Measurements from ENCODE around the gene IL1RAPL1.
"Not testable (repeated sequence)": the region's sequence is repeated elsewhere in the genome, so short reads cannot be mapped to it uniquely, and the experiment has no call there.

Gene IL1RAPL1

GRCh38 chrX:28628120-28628519 is 40.9 kb downstream of the IL1RAPL1 start:
- DNase-seq (ENCODE audit: low spot score): no peak

GRCh38 chrX:28638775-28639174 is 51.5 kb downstream of the IL1RAPL1 start:
- no peak for DNase-seq (ENCODE audit: low spot score)

- no peak for DNase-seq (ENCODE audit: low spot score)
Measured at GRCh38 chrX:28639451-28639850, 52.2 kb downstream of the IL1RAPL1 start.

- DNase-seq (ENCODE audit: low spot score): no peak
Measured at GRCh38 chrX:28649541-28649940, 62.3 kb downstream of the IL1RAPL1 start.

GRCh38 chrX:28651186-28651585 is 63.9 kb downstream of the IL1RAPL1 start:
- no peak for DNase-seq (ENCODE audit: low spot score)

GRCh38 chrX:28659269-28659668 is 72.0 kb downstream of the IL1RAPL1 start:
- DNase-seq (ENCODE audit: low spot score): no peak

GRCh38 chrX:28665778-28666177 is 78.5 kb downstream of the IL1RAPL1 start:
- no peak for DNase-seq (ENCODE audit: low spot score)

- no peak for DNase-seq (ENCODE audit: low spot score)
Measured at GRCh38 chrX:28668303-28668702, 81.1 kb downstream of the IL1RAPL1 start.

- no peak for DNase-seq (ENCODE audit: low spot score)
Measured at GRCh38 chrX:28668957-28669356, 81.7 kb downstream of the IL1RAPL1 start.

GRCh38 chrX:28670074-28670473 is 82.8 kb downstream of the IL1RAPL1 start:
- no peak for DNase-seq (ENCODE audit: low spot score)

- no peak for DNase-seq (ENCODE audit: low spot score)
Measured at GRCh38 chrX:28675173-28675572, 87.9 kb downstream of the IL1RAPL1 start.

GRCh38 chrX:28693101-28693500 is 105.9 kb downstream of the IL1RAPL1 start:
- no peak for DNase-seq (ENCODE audit: low spot score)

- no peak for DNase-seq (ENCODE audit: low spot score)
Measured at GRCh38 chrX:28697732-28698131, 110.5 kb downstream of the IL1RAPL1 start.

- DNase-seq (ENCODE audit: low spot score): no peak
Measured at GRCh38 chrX:28701222-28701621, 114.0 kb downstream of the IL1RAPL1 start.

- DNase-seq (ENCODE audit: low spot score): no peak
Measured at GRCh38 chrX:28706964-28707363, 119.7 kb downstream of the IL1RAPL1 start.

- DNase-seq (ENCODE audit: low spot score): no peak
Measured at GRCh38 chrX:28709421-28709820, 122.2 kb downstream of the IL1RAPL1 start.

GRCh38 chrX:28717864-28718263 is 130.6 kb downstream of the IL1RAPL1 start:
- no peak for DNase-seq (ENCODE audit: low spot score)

- DNase-seq (ENCODE audit: low spot score): no peak
Measured at GRCh38 chrX:28718450-28718849, 131.2 kb downstream of the IL1RAPL1 start.

- no peak for DNase-seq (ENCODE audit: low spot score)
Measured at GRCh38 chrX:28719620-28720019, 132.4 kb downstream of the IL1RAPL1 start.

- no peak for DNase-seq (ENCODE audit: low spot score)
Measured at GRCh38 chrX:28752330-28752729, 165.1 kb downstream of the IL1RAPL1 start.

GRCh38 chrX:28756175-28756574 is 168.9 kb downstream of the IL1RAPL1 start:
- DNase-seq (ENCODE audit: low spot score): no peak

GRCh38 chrX:28756647-28757046 is 169.4 kb downstream of the IL1RAPL1 start:
- no peak for DNase-seq (ENCODE audit: low spot score)

GRCh38 chrX:28757290-28757689 is 170.0 kb downstream of the IL1RAPL1 start:
- DNase-seq (ENCODE audit: low spot score): no peak

GRCh38 chrX:28766561-28766960 is 179.3 kb downstream of the IL1RAPL1 start:
- not testable (repeated sequence) for DNase-seq (ENCODE audit: low spot score)

- no peak for DNase-seq (ENCODE audit: low spot score)
Measured at GRCh38 chrX:28773807-28774206, 186.6 kb downstream of the IL1RAPL1 start.
